HepG2 (cell line): ENCODE measurements around the gene ZBTB37. TPM values are rescaled to one million over a fixed set of nuclear protein-coding genes. Genes with fewer than 3 reads are reported as not detected.

Experiments used
- AGO2 ChIP-seq: fragments of 200-400 bp; formaldehyde crosslinking; optimal IDR thresholded peaks from 2 replicates; pipeline ENCODE3; 2017; ENCODE audit warnings: mild to moderate bottlenecking, low read depth, low read length, moderate library complexity
- ARNTL ChIP-seq: sonication (generic); formaldehyde crosslinking; IDR thresholded peaks from 2 replicates; pipeline ENCODE4 v1.4.0; 2020; ENCODE audit warnings: mild to moderate bottlenecking, missing genetic modification reagents
- ATF3 ChIP-seq: sonication (generic); formaldehyde crosslinking; IDR thresholded peaks from 2 replicates; pipeline ENCODE4 v1.4.0; 2020; ENCODE audit warnings: missing genetic modification reagents
- DR1 ChIP-seq: sonication (generic); formaldehyde crosslinking; IDR thresholded peaks from 2 replicates; pipeline ENCODE4 v1.8.0; 2021; ENCODE audit warnings: mild to moderate bottlenecking, missing genetic modification reagents, inconsistent platforms
- FOXO1 ChIP-seq: sonication (generic); formaldehyde crosslinking; IDR thresholded peaks from 2 replicates; pipeline ENCODE4 v1.4.0; 2020; ENCODE audit warnings: missing genetic modification reagents
- GMEB1 ChIP-seq: sonication (generic); formaldehyde crosslinking; IDR thresholded peaks from 2 replicates; pipeline ENCODE4 v1.5.1; 2020; ENCODE audit warnings: missing genetic modification reagents, mild to moderate bottlenecking, borderline replicate concordance
- HHEX ChIP-seq: IDR thresholded peaks from 2 replicates; pipeline ENCODE4 v1.6.1; 2016; ENCODE audit warnings: control low read depth
- HINFP ChIP-seq: sonication (generic); formaldehyde crosslinking; IDR thresholded peaks from 2 replicates; pipeline ENCODE4 v1.4.0; 2020; ENCODE audit warnings: low read depth, mild to moderate bottlenecking, missing genetic modification reagents
- HNRNPH1 ChIP-seq: fragments of 200-400 bp; formaldehyde crosslinking; optimal IDR thresholded peaks from 2 replicates; pipeline ENCODE3; 2017; ENCODE audit warnings: mild to moderate bottlenecking, low read depth, low read length
- HNRNPK ChIP-seq: fragments of 200-400 bp; formaldehyde crosslinking; IDR thresholded peaks from 2 replicates; pipeline ENCODE4 v1.6.1; 2018; ENCODE audit warnings: low read length, low read depth, moderate library complexity, mild to moderate bottlenecking; ENCODE audit not compliant: poor library complexity, severe bottlenecking
- MIER2 ChIP-seq: IDR thresholded peaks from 2 replicates; pipeline ENCODE4 v1.6.1; 2016; ENCODE audit warnings: missing biosample characterization, missing genetic modification reagents
- NFRKB ChIP-seq: fragments of 450-650 bp; IDR thresholded peaks from 2 replicates; pipeline ENCODE4 v1.6.1; 2017
- REST ChIP-seq, 2 experiments: IDR thresholded peaks; 2 replicates each; pipeline ENCODE4 v1.6.1; 2011 to 2012; ENCODE audit warnings: low read length in 2 of 2, borderline replicate concordance in 1 of 2, low read depth in 1 of 2, mild to moderate bottlenecking in 1 of 2, moderate library complexity in 1 of 2
- RFX5 ChIP-seq: IDR thresholded peaks from 2 replicates; pipeline ENCODE4 v1.6.1; 2011; ENCODE audit warnings: low read depth, low read length, improper control_type of control experiment
- SAFB2 ChIP-seq: sonication (generic); formaldehyde crosslinking; IDR thresholded peaks from 2 replicates; pipeline ENCODE4 v1.5.1; 2020; ENCODE audit warnings: missing genetic modification reagents, low read depth, mild to moderate bottlenecking, borderline replicate concordance
- SETDB1 ChIP-seq: sonication (generic); formaldehyde crosslinking; IDR thresholded peaks from 2 replicates; pipeline ENCODE4 v1.5.1; 2020; ENCODE audit warnings: missing genetic modification reagents, mild to moderate bottlenecking, borderline replicate concordance
- ZFP36L1 ChIP-seq: sonication (generic); formaldehyde crosslinking; IDR thresholded peaks from 2 replicates; pipeline ENCODE4 v1.8.0; 2022; ENCODE audit warnings: mild to moderate bottlenecking, missing genetic modification reagents, moderate library complexity
- ZNF577 ChIP-seq: sonication (generic); formaldehyde crosslinking; IDR thresholded peaks from 2 replicates; pipeline ENCODE4 v1.4.0; 2020; ENCODE audit warnings: mild to moderate bottlenecking, low read depth, missing genetic modification reagents, borderline replicate concordance
- ZNF660 ChIP-seq: sonication (generic); formaldehyde crosslinking; IDR thresholded peaks from 2 replicates; pipeline ENCODE4 v1.5.1; 2020; ENCODE audit warnings: mild to moderate bottlenecking, low read depth, missing genetic modification reagents, borderline replicate concordance
- ZNF7 ChIP-seq: IDR thresholded peaks from 2 replicates; pipeline ENCODE4 v1.6.1; 2016; ENCODE audit warnings: missing biosample characterization, missing genetic modification reagents
- ZNF800 ChIP-seq: sonication (generic); formaldehyde crosslinking; IDR thresholded peaks from 2 replicates; pipeline ENCODE4 v1.4.0; 2020; ENCODE audit warnings: missing genetic modification reagents
- polyA plus RNA-seq, 8 experiments: library from polyadenylated mRNA; depleted of rRNA in 3 of 8; stranded (reverse) in 7 of 8; unstranded in 1 of 8; fragments of >200 nt; fragmentation: Illumina TruSeq in 4 of 8; extraction: Trizol in 4 of 8; gene quantifications; 2 replicates each; pipeline versions ENCODE4 v1.2.1 to v1.2.3, GENCODE V29; 2011 to 2016; ENCODE audit warnings: low read depth in 4 of 8, missing spikeins in 1 of 8, mixed read lengths in 1 of 8; ENCODE audit not compliant: insufficient read depth in 1 of 8
- total RNA-seq, 5 experiments: library from RNA; depleted of rRNA; stranded (reverse); fragments of >200 nt; fragmentation: Illumina TruSeq; extraction: Trizol; gene quantifications; 2 replicates each; pipeline ENCODE4 v1.2.3, GENCODE V29; 2016; ENCODE audit warnings: low read depth in 1 of 5

Gene ZBTB37
- total and polyA plus RNA-seq, 2 of the 13 experiments (the other 11 are each of a cell fraction or from before 2014, with no cell fraction given): 2.6 to 7.7 TPM

GRCh38 chr1:173867753-173868265 is 371 bp upstream of the ZBTB37 start, which contains the start of gene GAS5 (continued):
- peak in 1 of 2 experiments; percentile 82; a peak in 1 of 4 replicates for TF ChIP-seq REST (IDR thresholded peaks at IDR 0.05; ENCODE audit: borderline replicate concordance in 1 of 2, low read depth in 1 of 2, low read length in 2 of 2)
- TF ChIP-seq HINFP (CRISPR knock-in tag): peak; percentile 81
- TF ChIP-seq ZNF800: no peak
- no peak for TF ChIP-seq ZNF660 (CRISPR knock-in tag)
- peak; percentile 97 for TF ChIP-seq GMEB1
- peak; percentile 86 for TF ChIP-seq RFX5
- no peak for TF ChIP-seq ZNF577 (CRISPR knock-in tag)
- no peak for TF ChIP-seq HHEX (CRISPR knock-in tag)
- peak; percentile 39; the same call in 1 of the 2 replicates for TF ChIP-seq MIER2
- TF ChIP-seq AGO2: no peak
- TF ChIP-seq ATF3 (CRISPR knock-in tag): 0 out of 2 replicates have a peak, but pooled peaks have one; percentile 26
- no peak for TF ChIP-seq SETDB1 (CRISPR knock-in tag)
- peak; percentile 37; the same call in 1 of the 2 replicates for TF ChIP-seq ZFP36L1 (CRISPR knock-in tag)
- peak; percentile 79; the same call in 1 of the 2 replicates for TF ChIP-seq SAFB2 (CRISPR knock-in tag)
- TF ChIP-seq ZNF7 (CRISPR knock-in tag): no peak
- no peak for TF ChIP-seq HNRNPK
- no peak for TF ChIP-seq HNRNPH1
- TF ChIP-seq FOXO1 (CRISPR knock-in tag): no peak
- TF ChIP-seq DR1 (CRISPR knock-in tag): peak; percentile 95
- TF ChIP-seq NFRKB: no peak
- TF ChIP-seq ARNTL (CRISPR knock-in tag): peak; percentile 99
